IPS DF 19.7 (cell line): ENCODE data around the gene ADAMTSL2.
"Not testable (repeated sequence)": the region's sequence is repeated elsewhere in the genome, so short reads cannot be mapped to it uniquely, and the experiment has no call there.

Source experiments
- DNase-seq: peaks from one replicate; pipeline ENCODE4 v3.0.0-alpha.2; 2013; ENCODE audit warnings: low read depth, low spot score

ADAMTSL2 gene

GRCh38 chr9:133556354-133556753, 21.9 kb downstream of the ADAMTSL2 start:
- no peak for DNase-seq

GRCh38 chr9:133557581-133557980, 23.1 kb downstream of the ADAMTSL2 start:
- no peak for DNase-seq

- DNase-seq = no peak
These were observed 24.0 kb downstream of the ADAMTSL2 start for GRCh38 chr9:133558191-133559126.

GRCh38 chr9:133560311-133560710, 25.8 kb downstream of the ADAMTSL2 start:
- no peak for DNase-seq

- DNase-seq = no peak
These were observed 26.4 kb downstream of the ADAMTSL2 start for GRCh38 chr9:133560944-133561343.

GRCh38 chr9:133561976-133562554, 27.6 kb downstream of the ADAMTSL2 start:
- DNase-seq = no peak

- no peak for DNase-seq
These were observed 28.2 kb downstream of the ADAMTSL2 start for GRCh38 chr9:133562611-133563290.

GRCh38 chr9:133563291-133563796, 28.8 kb downstream of the ADAMTSL2 start:
- no peak for DNase-seq

GRCh38 chr9:133563814-133564213, 29.3 kb downstream of the ADAMTSL2 start:
- not testable (repeated sequence) for DNase-seq

- no peak for DNase-seq
These were observed 30.1 kb downstream of the ADAMTSL2 start for GRCh38 chr9:133564451-133565116.

GRCh38 chr9:133566382-133566781, 31.9 kb downstream of the ADAMTSL2 start:
- DNase-seq = no peak

GRCh38 chr9:133566817-133567216, 32.3 kb downstream of the ADAMTSL2 start:
- no peak for DNase-seq

GRCh38 chr9:133568186-133568585, 33.7 kb downstream of the ADAMTSL2 start:
- DNase-seq = no peak

GRCh38 chr9:133569121-133569785, 34.7 kb downstream of the ADAMTSL2 start:
- no peak for DNase-seq

- DNase-seq = no peak
These were observed 35.6 kb downstream of the ADAMTSL2 start for GRCh38 chr9:133569891-133570690.

- DNase-seq = no peak
These were observed 36.2 kb downstream of the ADAMTSL2 start for GRCh38 chr9:133570691-133571080.

GRCh38 chr9:133571391-133571890, 36.9 kb downstream of the ADAMTSL2 start:
- DNase-seq = no peak

- no peak for DNase-seq
These were observed 37.5 kb downstream of the ADAMTSL2 start for GRCh38 chr9:133571896-133572595.

- DNase-seq = no peak
These were observed 38.4 kb downstream of the ADAMTSL2 start for GRCh38 chr9:133572821-133573361.
